Measurements from ENCODE around the gene PDPN. TPM values are rescaled to one million over a fixed set of nuclear protein-coding genes. Genes with fewer than 3 reads are reported as not detected.

PDPN gene
- total and polyA plus RNA-seq, 9 of the 15 experiments (the other 6 are each of a cell fraction or from before 2014, with no cell fraction given): 0.11 TPM; not detected in 8

- TF ChIP-seq ZBTB12 (CRISPR knock-in tag; IDR thresholded peaks at IDR 0.05) (no peak), EP300 (IDR thresholded peaks at IDR 0.05; ENCODE audit: low read length) (no peak), CTCF (IDR thresholded peaks at IDR 0.05 in 2 of 3, conservative IDR thresholded peaks at IDR 0.05 in 1 of 3; ENCODE audit: insufficient read depth in 2 of 3, low read depth in 1 of 3, low read length in 3 of 3) (peak in 2 of 3 experiments; percentile 1 to 10; a peak in 2 of 6 replicates)
- POLR2A ChIA-PET: no interaction called here
- Histone ChIP-seq H3K4me3 (no peak overlapping the region), H3K36me3 (ENCODE audit: control insufficient read depth, insufficient read depth, low read length) (no peaks in the 10 kb centered on the region), H4K20me1 (replicated peaks; ENCODE audit: control insufficient read depth, insufficient read depth, low read length) (no peaks in the 10 kb centered on the region; the same call in 1 of the 2 replicates), H3K9ac (ENCODE audit: insufficient read depth in 1 of 2, low read depth in 2 of 2, low read length in 2 of 2) (no peak overlapping the region), H3K4me1 (replicated peaks in 1 of 2; ENCODE audit: control insufficient read depth in 2 of 2, insufficient read depth in 2 of 2, low read length in 2 of 2) (no peaks in the 10 kb centered on the region), H3K27me3 (ENCODE audit: control insufficient read depth in 2 of 2, insufficient read depth in 2 of 2, low read length in 2 of 2) (peaks cover 15 to 57% of the 10 kb centered on the region in 2 experiments; a peak in 3 of 5 replicates), H3K27ac (ENCODE audit: extremely low read depth, low read depth, low read length) (no peak overlapping the region), H3K79me2 (ENCODE audit: control insufficient read depth, insufficient read depth, low read length) (no peaks in the 10 kb centered on the region), H3K4me2 (ENCODE audit: insufficient read depth, low read length) (no peak overlapping the region), H3K9me3 (replicated peaks; ENCODE audit: control insufficient read depth, insufficient read depth, low read depth, low read length) (no peaks in the 10 kb centered on the region), H3K9me1 (ENCODE audit: control insufficient read depth, insufficient read depth, low read length) (no peaks in the 10 kb centered on the region), H2AFZ (ENCODE audit: low read depth, low read length) (no peak overlapping the region)
- no peak for DNase-seq (ENCODE audit: extremely low read depth in 1 of 4, low spot score in 3 of 4)
- intact Hi-C loops (cut with micrococcal nuclease): no loop called here
- 0% methylated on average over 2 of the region's 2 CpGs for WGBS (ENCODE audit: insufficient coverage, low coverage, missing lambda C conversion rate)
- no peak for ATAC-seq
- CTCF ChIA-PET (ENCODE audit: low intra/inter-chr PET ratio): interaction anchor here (0.6 kb wide), 1 partner anchor 88 kb away, joined by 4 read pairs; no protein-coding TSS in a partner anchor
- FAIRE-seq: no peak
- in situ Hi-C loops (cut with MboI): no loop called here
- no TSS peak for BruUV-seq (replicated peaks)
Measured at GRCh38 chr1:13539683-13540082, 43.9 kb upstream of the PDPN start.

All from K562 (cell line).